Osteocyte (in vitro differentiated cells): ENCODE data around the gene STXBP6. TPM values are rescaled to one million over a fixed set of nuclear protein-coding genes. Genes with fewer than 3 reads are reported as not detected.

Experiments used
- DNase-seq: peaks from one replicate; pipeline ENCODE4 v3.0.0; 2021; ENCODE audit warnings: mixed read lengths; ENCODE audit not compliant: unreplicated experiment; ENCODE audit errors: extremely low spot score
- H3K27ac Mint-ChIP-seq: one replicate; pipeline ENCODE4 v1.8.0; 2021; ENCODE audit warnings: mild to moderate bottlenecking, mixed read lengths; ENCODE audit not compliant: unreplicated experiment
- H3K27me3 Mint-ChIP-seq: one replicate; pipeline ENCODE4 v1.8.0; 2021; ENCODE audit warnings: mixed read lengths; ENCODE audit not compliant: unreplicated experiment
- H3K36me3 Mint-ChIP-seq: one replicate; pipeline ENCODE4 v1.8.0; 2021; ENCODE audit warnings: mixed read lengths; ENCODE audit not compliant: unreplicated experiment
- H3K4me1 Mint-ChIP-seq: one replicate; pipeline ENCODE4 v1.8.0; 2021; ENCODE audit warnings: mixed read lengths; ENCODE audit not compliant: unreplicated experiment
- H3K4me3 Mint-ChIP-seq: one replicate; pipeline ENCODE4 v1.8.0; 2021; ENCODE audit warnings: mild to moderate bottlenecking, moderate library complexity, mixed read lengths; ENCODE audit not compliant: unreplicated experiment
- H3K9me3 Mint-ChIP-seq: one replicate; pipeline ENCODE4 v1.8.0; 2021; ENCODE audit warnings: mixed read lengths; ENCODE audit not compliant: unreplicated experiment
- CTCF ChIP-seq: fragments of 200-600 bp; sonication (generic); IDR thresholded peaks from 2 replicates; pipeline ENCODE4 v1.5.0; 2021; ENCODE audit warnings: antibody characterized with exemption, mild to moderate bottlenecking, moderate library complexity
- total RNA-seq: library from RNA; stranded (reverse); gene quantifications from 2 replicates; pipeline ENCODE4 v1.2.1, GENCODE V29; 2021

STXBP6 gene
- total RNA-seq, 1 donor from 2014 or later, result 6.4 TPM

DNA sequence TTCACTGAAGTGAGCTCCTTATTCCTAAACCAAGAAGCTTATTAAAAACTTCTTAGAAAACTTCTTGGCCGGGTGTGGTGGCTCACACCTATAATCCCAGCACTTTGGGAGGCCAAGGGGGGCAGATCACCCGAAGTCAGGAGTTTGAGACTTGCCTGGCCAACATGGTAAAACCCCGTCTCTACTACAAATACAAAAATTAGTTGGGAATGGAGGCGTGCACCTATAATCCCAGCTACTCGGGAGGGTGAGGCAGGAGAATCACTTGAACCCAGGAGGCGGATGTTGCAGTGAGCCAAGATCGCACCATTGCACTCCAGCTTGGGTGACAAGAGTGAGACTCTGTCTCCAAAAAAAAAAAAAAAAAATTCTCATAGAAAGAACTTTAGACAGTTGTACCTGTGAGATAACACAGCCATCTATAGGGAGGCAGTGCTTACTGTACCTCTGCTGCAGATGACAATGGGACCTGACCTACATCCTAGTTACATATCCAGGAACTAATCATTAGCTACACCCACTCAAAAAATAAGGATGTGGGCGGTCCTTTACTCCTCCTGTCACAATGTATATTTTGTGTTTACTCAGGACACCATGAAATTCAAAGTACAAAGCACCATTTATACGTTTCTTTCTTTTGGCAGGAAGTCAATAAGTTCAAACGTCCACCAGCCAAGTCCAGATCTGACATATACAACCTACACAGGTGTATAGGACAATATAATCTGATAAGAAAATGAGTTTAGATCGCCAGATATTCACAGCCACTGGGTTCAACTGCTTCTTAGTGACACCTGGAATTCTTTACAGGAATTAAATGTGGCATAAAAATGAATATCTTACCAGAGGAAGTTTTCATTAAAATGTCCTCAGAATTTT is 14.9 kb downstream of the STXBP6 start:
- Mint-ChIP-seq H3K4me1 (peaks cover 7% of the 10 kb centered on the region), H3K9me3 (peaks cover 6% of the 10 kb centered on the region), H3K4me3 (no peak overlapping the region), H3K36me3 (no peaks in the 10 kb centered on the region), H3K27ac (no peak overlapping the region), H3K27me3 (no peaks in the 10 kb centered on the region)
- no peak for DNase-seq
- no peak for TF ChIP-seq CTCF

DNA sequence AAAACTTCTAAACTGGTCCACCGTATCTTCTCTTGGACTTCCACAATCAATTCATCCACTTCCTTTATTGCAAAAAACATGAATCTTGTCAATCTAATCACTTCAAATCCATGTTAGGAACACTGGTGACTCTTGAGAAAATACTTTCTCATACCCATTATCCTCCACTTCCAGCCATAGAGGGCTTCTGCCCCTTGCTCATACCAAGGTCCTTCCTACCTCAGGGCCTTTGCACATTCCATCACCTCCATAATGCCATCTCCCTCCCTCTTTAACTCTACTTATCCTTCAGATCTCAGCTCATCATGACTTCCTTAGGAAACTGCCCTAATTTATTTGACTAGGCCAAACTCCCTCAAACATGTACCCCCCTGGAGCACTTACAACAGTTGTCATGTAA is 16.6 kb downstream of the STXBP6 start:
- Mint-ChIP-seq H3K9me3 (peaks cover 6% of the 10 kb centered on the region), H3K36me3 (no peaks in the 10 kb centered on the region), H3K27ac (no peak overlapping the region), H3K4me3 (no peak overlapping the region), H3K27me3 (peaks cover 2% of the 10 kb centered on the region), H3K4me1 (peaks cover 3% of the 10 kb centered on the region)
- no peak for DNase-seq
- TF ChIP-seq CTCF, result no peak

GRCh38 chr14:25032092-25032784 is 17.7 kb downstream of the STXBP6 start:
- TF ChIP-seq CTCF, result peak; percentile 23
- Mint-ChIP-seq H3K4me3 (no peak overlapping the region), H3K4me1 (peaks cover 3% of the 10 kb centered on the region), H3K9me3 (no peaks in the 10 kb centered on the region), H3K27ac (no peak overlapping the region), H3K36me3 (no peaks in the 10 kb centered on the region), H3K27me3 (peaks cover 2% of the 10 kb centered on the region)
- DNase-seq, result no peak

DNA sequence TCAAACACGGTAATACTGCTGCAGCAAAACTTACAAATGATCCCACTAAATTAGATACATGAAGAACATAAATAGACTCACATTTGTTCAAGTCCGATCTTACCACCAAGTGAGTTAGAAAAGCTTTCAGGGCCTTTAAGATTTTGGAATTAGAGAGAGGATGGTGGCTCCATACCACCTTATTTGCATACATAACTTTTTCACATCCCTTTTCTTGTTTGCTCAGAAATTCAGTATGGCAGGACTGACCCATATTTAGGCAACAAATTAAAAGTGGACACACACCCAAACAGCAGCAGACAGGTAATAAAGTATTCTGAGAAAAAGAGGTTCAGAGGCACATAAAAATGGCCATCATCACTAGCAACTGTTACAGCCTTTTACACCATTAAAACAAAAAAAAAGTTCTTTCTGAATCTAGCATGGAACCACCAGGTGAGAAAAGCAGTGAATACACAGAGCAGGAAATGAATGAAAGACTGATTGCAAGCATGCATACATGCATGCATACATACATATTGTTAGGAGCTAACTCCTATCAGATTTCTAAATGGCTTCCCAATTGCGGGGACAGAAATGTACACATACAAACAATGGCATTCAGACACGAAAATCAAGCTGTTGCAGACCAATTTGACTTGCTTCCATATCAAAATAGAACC is 23.3 kb downstream of the STXBP6 start:
- no peak overlapping the region for H3K4me3 Mint-ChIP-seq
- TF ChIP-seq CTCF, result no peak
- DNase-seq, result no peak
- no peaks in the 10 kb centered on the region for H3K4me1 Mint-ChIP-seq
- H3K27me3 Mint-ChIP-seq, result peaks cover 2% of the 10 kb centered on the region
- no peak overlapping the region for H3K27ac Mint-ChIP-seq
- no peaks in the 10 kb centered on the region for H3K36me3 Mint-ChIP-seq
- H3K9me3 Mint-ChIP-seq, result no peaks in the 10 kb centered on the region

DNA sequence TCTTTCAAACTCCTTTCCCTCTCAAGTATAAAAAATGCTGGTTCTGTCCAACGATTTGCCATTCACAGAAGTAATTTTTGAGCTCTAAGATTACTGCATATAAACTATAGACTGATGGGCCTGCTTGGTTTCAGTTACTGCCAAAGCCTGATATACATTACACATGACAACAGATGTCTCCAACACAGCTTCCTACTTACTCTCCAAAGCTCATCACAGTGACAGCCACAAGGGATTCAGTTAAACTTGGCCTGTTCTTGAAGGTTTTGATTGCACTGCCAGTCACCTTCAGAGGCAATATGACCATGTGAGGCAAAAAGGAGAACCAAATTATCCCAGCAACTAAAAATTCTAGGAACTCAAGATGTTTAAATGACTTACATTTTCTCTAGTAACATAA is 30.1 kb downstream of the STXBP6 start:
- H3K36me3 Mint-ChIP-seq, result no peaks in the 10 kb centered on the region
- H3K27me3 Mint-ChIP-seq, result peaks cover 2% of the 10 kb centered on the region
- H3K4me1 Mint-ChIP-seq, result no peaks in the 10 kb centered on the region

More for the DNA sequence above, 30.1 kb downstream of the STXBP6 start:
- no peak for TF ChIP-seq CTCF
- no peak for DNase-seq
- no peak overlapping the region for H3K4me3 Mint-ChIP-seq
- no peaks in the 10 kb centered on the region for H3K9me3 Mint-ChIP-seq
- H3K27ac Mint-ChIP-seq, result no peak overlapping the region
